Natural killer cell (primary cell): Measurements from ENCODE around the gene UBE2D3. TPM values are rescaled to one million over a fixed set of nuclear protein-coding genes. Genes with fewer than 3 reads are reported as not detected.

ENCODE experiments used
- ATAC-seq, 3 donors: fragments of 150-1000 bp in 2 of 3; fragments of 200-7000 bp in 1 of 3; cut with Tn5 transposase; 1 replicate in 1 of 3; 2 replicates in 2 of 3; pipeline ENCODE4 v1.10.0; 2021; ENCODE audit warnings: mild to moderate bottlenecking in 2 of 3, moderate library complexity in 2 of 3
- DNase-seq, 2 donors: peaks; one replicate each; pipeline versions ENCODE4 v3.0.0 to v3.0.0-alpha.2; 2013 to 2021; ENCODE audit warnings: mixed read lengths in 1 of 2
- H3K27ac ChIP-seq: one replicate; pipeline ENCODE4 v1.5.1; 2013; ENCODE audit warnings: mild to moderate bottlenecking, low read length
- H3K27me3 ChIP-seq: one replicate; pipeline ENCODE4 v1.6.1; 2013; ENCODE audit warnings: low read length; ENCODE audit not compliant: control insufficient read depth, insufficient read depth
- H3K36me3 ChIP-seq: one replicate; pipeline ENCODE4 v1.6.1; 2013; ENCODE audit warnings: low read length; ENCODE audit not compliant: control insufficient read depth, insufficient read depth
- H3K4me1 ChIP-seq: one replicate; pipeline ENCODE4 v1.6.1; 2013; ENCODE audit warnings: low read length; ENCODE audit not compliant: control insufficient read depth, insufficient read depth
- H3K4me3 ChIP-seq: one replicate; pipeline ENCODE4 v1.5.1; 2013; ENCODE audit warnings: low read length
- H3K9me3 ChIP-seq: one replicate; pipeline ENCODE4 v1.6.1; 2013; ENCODE audit warnings: low read length; ENCODE audit not compliant: control insufficient read depth, insufficient read depth
- H3K27ac Mint-ChIP-seq, 2 donors: one replicate each; pipeline ENCODE4 v1.8.0; 2022; ENCODE audit warnings: mild to moderate bottlenecking in 2 of 2, mixed read lengths in 2 of 2, moderate library complexity in 1 of 2
- H3K27me3 Mint-ChIP-seq, 2 donors: one replicate each; pipeline ENCODE4 v1.8.0; 2022; ENCODE audit warnings: low read depth in 2 of 2, mixed read lengths in 2 of 2
- H3K36me3 Mint-ChIP-seq: one replicate; pipeline ENCODE4 v1.8.0; 2022; ENCODE audit warnings: mixed read lengths
- H3K4me1 Mint-ChIP-seq, 2 donors: one replicate each; pipeline ENCODE4 v1.8.0; 2022; ENCODE audit warnings: mixed read lengths in 2 of 2
- H3K4me3 Mint-ChIP-seq: one replicate; pipeline ENCODE4 v1.8.0; 2022; ENCODE audit warnings: mild to moderate bottlenecking, moderate library complexity, mixed read lengths
- H3K9me3 Mint-ChIP-seq, 2 donors: one replicate each; pipeline ENCODE4 v1.8.0; 2022; ENCODE audit warnings: mixed read lengths in 2 of 2
- WGBS: methylation state at CpG from one replicate; pipeline ENCODE4 v1.1.7; 2013; ENCODE audit warnings: missing lambda C conversion rate; ENCODE audit not compliant: insufficient coverage; 5-methylcytosine and 5-hydroxymethylcytosine counted together
- intact Hi-C: fragments of 100-400 bp; cut with micrococcal nuclease; formaldehyde crosslinking; loops from one replicate; pipeline ENCODE4 v1.14.2; 2022
- total RNA-seq, 4 donors: library from RNA; stranded (reverse); fragments of 120-200 nt in 1 of 4; gene quantifications; one replicate each; pipeline versions ENCODE4 v1.2.3 to v1.2.4, GENCODE V29; 2013 to 2022
- TF ChIP-seq, protein P1 (sequence below): fragments of 200-600 bp; IDR thresholded peaks from one replicate; pipeline ENCODE4 v1.8.0; 2022; ENCODE audit warnings: antibody characterized with exemption

Gene UBE2D3
- total RNA-seq, 3 donors from 2014 or later (not counting 1 experiment from before 2014, with no cell fraction given), result 527 to 624 (median 529) TPM

GRCh38 chr4:102817021-102817605 is 10.2 kb downstream of the UBE2D3 start:
- Histone ChIP-seq H3K4me1 (peaks cover 19% of the 10 kb centered on the region), H3K27ac (no peak overlapping the region), H3K36me3 (peaks cover 26% of the 10 kb centered on the region), H3K4me3 (no peak overlapping the region), H3K9me3 (no peaks in the 10 kb centered on the region), H3K27me3 (no peaks in the 10 kb centered on the region)
- peaks cover 85 to 89% of the 10 kb centered on the region in 2 donors for H3K4me1 Mint-ChIP-seq
- ATAC-seq (no peak), DNase-seq (no peak)
- no CpG with 5 or more reads among the region's 3 CpGs for WGBS
- no peaks in the 10 kb centered on the region for H3K9me3 Mint-ChIP-seq
- no peak overlapping the region for H3K27ac Mint-ChIP-seq
- H3K27me3 Mint-ChIP-seq, result no peaks in the 10 kb centered on the region
- intact Hi-C loops, result no loop called here
- no peaks in the 10 kb centered on the region for H3K36me3 Mint-ChIP-seq
- peak overlapping the region; percentile 65 for H3K4me3 Mint-ChIP-seq
- TF ChIP-seq, protein P1, sequence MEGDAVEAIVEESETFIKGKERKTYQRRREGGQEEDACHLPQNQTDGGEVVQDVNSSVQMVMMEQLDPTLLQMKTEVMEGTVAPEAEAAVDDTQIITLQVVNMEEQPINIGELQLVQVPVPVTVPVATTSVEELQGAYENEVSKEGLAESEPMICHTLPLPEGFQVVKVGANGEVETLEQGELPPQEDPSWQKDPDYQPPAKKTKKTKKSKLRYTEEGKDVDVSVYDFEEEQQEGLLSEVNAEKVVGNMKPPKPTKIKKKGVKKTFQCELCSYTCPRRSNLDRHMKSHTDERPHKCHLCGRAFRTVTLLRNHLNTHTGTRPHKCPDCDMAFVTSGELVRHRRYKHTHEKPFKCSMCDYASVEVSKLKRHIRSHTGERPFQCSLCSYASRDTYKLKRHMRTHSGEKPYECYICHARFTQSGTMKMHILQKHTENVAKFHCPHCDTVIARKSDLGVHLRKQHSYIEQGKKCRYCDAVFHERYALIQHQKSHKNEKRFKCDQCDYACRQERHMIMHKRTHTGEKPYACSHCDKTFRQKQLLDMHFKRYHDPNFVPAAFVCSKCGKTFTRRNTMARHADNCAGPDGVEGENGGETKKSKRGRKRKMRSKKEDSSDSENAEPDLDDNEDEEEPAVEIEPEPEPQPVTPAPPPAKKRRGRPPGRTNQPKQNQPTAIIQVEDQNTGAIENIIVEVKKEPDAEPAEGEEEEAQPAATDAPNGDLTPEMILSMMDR, result no peak

DNA sequence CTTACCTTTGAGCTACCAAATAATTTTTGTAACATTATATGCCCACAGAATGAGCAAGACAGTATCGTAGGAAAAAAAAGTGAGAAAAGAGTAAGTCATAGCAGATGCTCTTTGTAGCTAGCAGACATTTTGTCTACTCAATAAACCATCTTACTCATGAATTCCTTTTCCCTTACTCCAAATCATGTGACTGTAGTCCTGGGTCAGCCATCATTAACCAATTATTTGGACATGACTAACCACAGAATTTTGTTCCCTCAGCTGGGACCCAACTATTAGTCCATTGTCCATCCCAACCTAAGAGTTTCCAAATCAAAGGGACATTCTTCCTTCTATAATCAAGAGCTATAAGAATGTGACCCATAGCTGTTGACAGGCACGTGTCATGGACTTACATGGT is 11.4 kb downstream of the UBE2D3 start:
- intact Hi-C loops, result no loop called here
- Histone ChIP-seq H3K9me3 (no peaks in the 10 kb centered on the region), H3K27me3 (no peaks in the 10 kb centered on the region), H3K36me3 (peaks cover 26% of the 10 kb centered on the region), H3K27ac (no peak overlapping the region), H3K4me1 (peaks cover 30% of the 10 kb centered on the region), H3K4me3 (no peak overlapping the region)
- ATAC-seq, result no peak
- no peaks in the 10 kb centered on the region for H3K9me3 Mint-ChIP-seq
- no peak overlapping the region for H3K27ac Mint-ChIP-seq
- 81% methylated on average over 1 of the region's 2 CpGs for WGBS
- TF ChIP-seq, protein P1, result no peak
- no peak for DNase-seq
- H3K36me3 Mint-ChIP-seq, result no peaks in the 10 kb centered on the region
- H3K27me3 Mint-ChIP-seq, result no peaks in the 10 kb centered on the region
- H3K4me3 Mint-ChIP-seq, result peak overlapping the region; percentile 65
- peaks cover 85 to 89% of the 10 kb centered on the region in 2 donors for H3K4me1 Mint-ChIP-seq

DNA sequence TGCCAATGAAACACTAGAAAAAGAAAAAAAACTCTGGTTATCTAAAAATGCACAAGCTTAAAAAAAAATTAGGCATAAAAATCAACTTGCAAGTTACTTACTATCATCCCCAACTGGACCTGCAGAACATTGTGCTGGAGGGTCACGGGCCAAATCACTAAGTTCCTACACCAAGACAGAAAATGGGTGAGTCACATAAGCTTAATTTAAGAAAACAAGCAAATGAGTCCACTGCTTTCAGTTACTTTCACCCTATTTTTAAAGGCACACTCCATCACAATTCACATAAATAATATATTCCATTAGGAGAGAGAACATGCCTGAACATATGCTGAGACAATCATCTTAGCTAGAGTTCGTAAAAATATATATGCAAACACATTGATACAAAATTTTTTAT is 17.7 kb downstream of the UBE2D3 start:
- intact Hi-C loops, result loop anchor here (2.0 kb wide), 1 partner anchor 15 kb away; no protein-coding TSS in a partner anchor
- Mint-ChIP-seq H3K27me3 (no peaks in the 10 kb centered on the region), H3K9me3 (no peaks in the 10 kb centered on the region), H3K27ac (peak overlapping the region; percentile 61 to 70), H3K4me3 (peak overlapping the region; percentile 60), H3K4me1 (peaks cover 75 to 86% of the 10 kb centered on the region in 2 donors), H3K36me3 (no peaks in the 10 kb centered on the region)
- WGBS, result 91% methylated on average over 2 of the region's 2 CpGs
- DNase-seq, result no peak
- peak in 1 of 3 donors; percentile 38 for ATAC-seq
- Histone ChIP-seq H3K27me3 (no peaks in the 10 kb centered on the region), H3K4me1 (peaks cover 24% of the 10 kb centered on the region), H3K4me3 (no peak overlapping the region), H3K9me3 (no peaks in the 10 kb centered on the region), H3K27ac (no peak overlapping the region), H3K36me3 (peaks cover 50% of the 10 kb centered on the region)
- TF ChIP-seq, protein P1, result no peak

DNA sequence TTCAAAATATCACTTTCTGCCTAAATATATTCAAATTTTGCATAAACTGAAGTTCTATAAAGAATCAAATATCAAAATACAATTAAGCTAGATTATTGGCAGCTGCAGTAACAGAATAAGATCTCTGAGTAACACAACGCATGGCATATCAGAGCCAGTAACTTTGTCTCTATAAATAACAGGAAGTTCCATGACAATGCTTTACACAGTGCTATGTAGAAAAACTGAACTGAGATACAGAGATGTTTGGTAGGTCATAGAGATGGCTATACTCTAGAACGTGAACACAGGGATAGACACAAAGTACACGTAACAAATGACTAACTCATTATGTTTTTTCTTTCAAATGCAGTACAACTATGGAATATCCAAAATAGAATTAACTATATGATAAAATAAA is 18.2 kb downstream of the UBE2D3 start:
- peaks cover 51% of the 10 kb centered on the region for H3K36me3 ChIP-seq
- no peaks in the 10 kb centered on the region for H3K27me3 Mint-ChIP-seq
- H3K9me3 ChIP-seq, result no peaks in the 10 kb centered on the region
- DNase-seq (no peak), ATAC-seq (peak; percentile 54 to 80 (median 58))
- H3K27ac Mint-ChIP-seq, result peak overlapping the region; percentile 61 to 70
- H3K4me1 Mint-ChIP-seq, result peaks cover 71 to 82% of the 10 kb centered on the region in 2 donors
- H3K9me3 Mint-ChIP-seq, result no peaks in the 10 kb centered on the region
- no peaks in the 10 kb centered on the region for H3K27me3 ChIP-seq
- H3K27ac ChIP-seq, result no peak overlapping the region
- TF ChIP-seq, protein P1, result no peak
- H3K4me3 Mint-ChIP-seq, result peak overlapping the region; percentile 14
- 0% methylated on average over 1 of the region's 3 CpGs for WGBS
- H3K4me1 ChIP-seq, result peaks cover 20% of the 10 kb centered on the region
- intact Hi-C loops, result loop anchor here (2.0 kb wide), 1 partner anchor 16 kb away; no protein-coding TSS in a partner anchor
- no peaks in the 10 kb centered on the region for H3K36me3 Mint-ChIP-seq
- no peak overlapping the region for H3K4me3 ChIP-seq
